Endothelial cell of umbilical vein (primary cell): ENCODE measurements around the gene NRSN1. TPM values are rescaled to one million over a fixed set of nuclear protein-coding genes. Genes with fewer than 3 reads are reported as not detected.

Experiments used
- BruUV-seq: library from RNA; stranded (reverse); fragments of 400-500 nt; replicated peaks from 2 replicates; lab custom pipeline; 2021; lab: Mats Ljungman, UMichigan
- CTCF ChIA-PET: fragments of 300-600, 350-600 bp; sonication (Branson Sonifier 250); formaldehyde crosslinking; loops from one replicate; lab custom pipeline; 2021; ENCODE audit warnings: antibody characterized with exemption, inconsistent platforms; lab: Charles Lee
- POLR2A ChIA-PET: fragments of 300-600, 350-600 bp; sonication (Branson Sonifier 250); formaldehyde crosslinking; loops from one replicate; lab custom pipeline; 2021; ENCODE audit warnings: antibody characterized with exemption, inconsistent platforms; lab: Charles Lee
- DNase-seq: peaks from one replicate; pipeline ENCODE4 v3.0.0-alpha.2; 2011; ENCODE audit warnings: low read depth, low spot score
- FAIRE-seq: peaks from 2 replicates; lab custom pipeline; 2011; peaks lifted over from hg19 to GRCh38; lab: Jason Lieb, UNC
- H2AFZ ChIP-seq: 2 replicates; pipeline ENCODE4 v1.6.0; 2012; ENCODE audit warnings: low read depth, low read length, control low read depth, inconsistent platforms
- H3K27ac ChIP-seq: 2 replicates; pipeline ENCODE4 v1.5.1; 2011; ENCODE audit warnings: low read depth, mild to moderate bottlenecking, control low read depth, low read length, moderate library complexity; ENCODE audit not compliant: insufficient read depth
- H3K27me3 ChIP-seq, 2 experiments: 2 replicates each; pipeline versions ENCODE4 v1.6.0 to v1.6.1; 2011; ENCODE audit warnings: low read length in 2 of 2, mixed read lengths in 1 of 2; ENCODE audit not compliant: control insufficient read depth in 2 of 2, insufficient read depth in 2 of 2
- H3K36me3 ChIP-seq, 2 experiments: 2 replicates in 1 of 2; 3 replicates in 1 of 2; pipeline ENCODE4 v1.5.1; 2011; ENCODE audit warnings: low read length in 2 of 2, mild to moderate bottlenecking in 1 of 2, moderate library complexity in 1 of 2; ENCODE audit not compliant: control insufficient read depth in 2 of 2, insufficient read depth in 2 of 2; ENCODE audit errors: extremely low read depth in 1 of 2
- H3K4me1 ChIP-seq: 3 replicates; pipeline ENCODE4 v1.5.1; 2011; ENCODE audit warnings: mild to moderate bottlenecking, low read length; ENCODE audit not compliant: control insufficient read depth, insufficient read depth; ENCODE audit errors: extremely low read depth
- H3K4me2 ChIP-seq: 2 replicates; pipeline ENCODE4 v1.6.1; 2011; ENCODE audit warnings: low read length, control low read depth, mixed read lengths; ENCODE audit not compliant: insufficient read depth
- H3K4me3 ChIP-seq, 3 experiments: fragments of 200-600 bp in 1 of 3; sonication (generic), shearing (Covaris generic) in 1 of 3; replicated peaks in 1 of 3; 2 replicates each; pipeline ENCODE4 v1.5.1; 2011 to 2016; ENCODE audit warnings: control low read depth in 3 of 3, low read length in 3 of 3, mild to moderate bottlenecking in 2 of 3, inconsistent platforms in 1 of 3, low read depth in 1 of 3, moderate library complexity in 1 of 3; ENCODE audit not compliant: insufficient read depth in 1 of 3
- H3K79me2 ChIP-seq: 2 replicates; pipeline ENCODE4 v1.6.0; 2012; ENCODE audit warnings: low read length, inconsistent platforms; ENCODE audit not compliant: control insufficient read depth, insufficient read depth
- H3K9ac ChIP-seq: replicated peaks from 2 replicates; pipeline ENCODE3; 2011; ENCODE audit warnings: low read length, control low read depth; ENCODE audit not compliant: insufficient read depth; ENCODE audit errors: extremely low read depth
- H3K9me1 ChIP-seq: replicated peaks from 3 replicates; pipeline ENCODE4 v1.6.0; 2011; ENCODE audit warnings: mild to moderate bottlenecking, low read length; ENCODE audit not compliant: control insufficient read depth, insufficient read depth; ENCODE audit errors: extremely low read depth
- H3K9me3 ChIP-seq: replicated peaks from 2 replicates; pipeline ENCODE4 v1.5.1; 2012; ENCODE audit warnings: low read length, inconsistent platforms; ENCODE audit not compliant: control insufficient read depth, insufficient read depth
- H4K20me1 ChIP-seq: replicated peaks from 2 replicates; pipeline ENCODE3; 2011; ENCODE audit warnings: mild to moderate bottlenecking, low read length; ENCODE audit not compliant: control insufficient read depth, insufficient read depth; ENCODE audit errors: extremely low read depth
- CTCF ChIP-seq, 2 donors: IDR thresholded peaks; 1 replicate in 1 of 2; 2 replicates in 1 of 2; pipeline ENCODE4 v1.5.1; 2011; ENCODE audit warnings: low read length in 2 of 2, mild to moderate bottlenecking in 2 of 2, moderate library complexity in 2 of 2, control low read depth in 1 of 2, inconsistent platforms in 1 of 2, low read depth in 1 of 2; ENCODE audit not compliant: insufficient read depth in 1 of 2; ENCODE audit errors: extremely low read depth in 1 of 2
- EZH2 ChIP-seq: IDR thresholded peaks from 2 replicates; pipeline ENCODE4 v1.6.1; 2012; ENCODE audit warnings: borderline replicate concordance, low read depth, mild to moderate bottlenecking, moderate library complexity, low read length, inconsistent platforms; ENCODE audit not compliant: severe bottlenecking
- FOS ChIP-seq: IDR thresholded peaks from 2 replicates; pipeline ENCODE4 v1.6.1; 2011; ENCODE audit warnings: mild to moderate bottlenecking, low read length, moderate library complexity, borderline replicate concordance; ENCODE audit not compliant: insufficient read depth
- GATA2 ChIP-seq: IDR thresholded peaks from 2 replicates; pipeline ENCODE4 v1.7.0; 2011; ENCODE audit warnings: low read depth, mild to moderate bottlenecking, moderate library complexity, mixed read lengths, low read length; ENCODE audit not compliant: insufficient read length, insufficient read depth
- JUN ChIP-seq: IDR thresholded peaks from 2 replicates; pipeline ENCODE4 v1.6.1; 2011; ENCODE audit warnings: borderline replicate concordance, low read depth; ENCODE audit not compliant: insufficient read length, insufficient read depth
- MAX ChIP-seq: IDR thresholded peaks from 2 replicates; pipeline ENCODE4 v1.6.1; 2011; ENCODE audit not compliant: insufficient read depth, insufficient read length
- MYC ChIP-seq: IDR thresholded peaks from one replicate; pipeline ENCODE4 v1.6.1; 2011; ENCODE audit warnings: mild to moderate bottlenecking, low read depth, low read length
- POLR2A ChIP-seq: IDR thresholded peaks from 2 replicates; pipeline ENCODE4 v1.6.1; 2012; ENCODE audit warnings: low read depth, mild to moderate bottlenecking, control low read depth, low read length
- POLR2AphosphoS5 ChIP-seq: IDR thresholded peaks from 2 replicates; pipeline ENCODE4 v1.6.1; 2012; ENCODE audit warnings: low read depth, mild to moderate bottlenecking, control low read depth, low read length, moderate library complexity; ENCODE audit not compliant: insufficient read depth
- dilution Hi-C: fragments of 300-500 bp; cut with MboI; formaldehyde crosslinking; loops from one replicate; pipeline ENCODE4 v1.15.0; 2019; ENCODE audit warnings: low sequenced_read_pairs; ENCODE audit not compliant: extremely low pct_ligation_motif_present
- intact Hi-C: fragments of 100-400 bp; cut with micrococcal nuclease; formaldehyde crosslinking; loops from one replicate; pipeline ENCODE4 v1.10.0; 2022
- polyA plus RNA-seq, 4 experiments: library from polyadenylated mRNA; depleted of rRNA in 3 of 4; stranded (reverse) in 3 of 4; unstranded in 1 of 4; fragments of >200 nt; gene quantifications; 2 replicates each; pipeline versions ENCODE4 v1.2.1 to v1.2.3, GENCODE V29; 2011 to 2012; ENCODE audit warnings: missing spikeins in 1 of 4
- total RNA-seq: library from RNA; stranded (reverse); gene quantifications from 2 replicates; pipeline ENCODE4 v1.2.3, GENCODE V29; 2021

The NRSN1 gene
- total and polyA plus RNA-seq, 2 donors (not counting 3 experiments of a cell fraction or from before 2014, with no cell fraction given): not detected

GRCh38 chr6:24080711-24081110, 45.3 kb upstream of the NRSN1 start:
- CTCF ChIA-PET: no interaction called here
- Histone ChIP-seq H3K27ac (no peak overlapping the region), H3K9me1 (no peaks in the 10 kb centered on the region), H4K20me1 (no peaks in the 10 kb centered on the region), H3K9ac (no peak overlapping the region), H2AFZ (no peak overlapping the region), H3K36me3 (no peaks in the 10 kb centered on the region), H3K4me3 (no peak overlapping the region), H3K4me1 (no peaks in the 10 kb centered on the region), H3K9me3 (peaks cover 3% of the 10 kb centered on the region), H3K27me3 (no peaks in the 10 kb centered on the region), H3K4me2 (no peak overlapping the region), H3K79me2 (no peaks in the 10 kb centered on the region)
- DNase-seq: no peak
- intact Hi-C loops: no loop called here
- dilution Hi-C loops: no loop called here
- no TSS peak for BruUV-seq
- no peak for TF ChIP-seq CTCF (IDR thresholded peaks at IDR 0.05; ENCODE audit: extremely low read depth in 1 of 2, insufficient read depth in 1 of 2, low read depth in 1 of 2, low read length in 2 of 2)
- TF ChIP-seq EZH2: no peak
- no peak for TF ChIP-seq POLR2A
- TF ChIP-seq MAX: no peak
- no peak for TF ChIP-seq POLR2AphosphoS5
- no peak for TF ChIP-seq FOS
- no peak for TF ChIP-seq MYC
- no peak for TF ChIP-seq JUN
- TF ChIP-seq GATA2: no peak
- POLR2A ChIA-PET: no interaction called here
- FAIRE-seq: no peak
